ENCODE results near the gene NGFR.

The NGFR gene

DNA sequence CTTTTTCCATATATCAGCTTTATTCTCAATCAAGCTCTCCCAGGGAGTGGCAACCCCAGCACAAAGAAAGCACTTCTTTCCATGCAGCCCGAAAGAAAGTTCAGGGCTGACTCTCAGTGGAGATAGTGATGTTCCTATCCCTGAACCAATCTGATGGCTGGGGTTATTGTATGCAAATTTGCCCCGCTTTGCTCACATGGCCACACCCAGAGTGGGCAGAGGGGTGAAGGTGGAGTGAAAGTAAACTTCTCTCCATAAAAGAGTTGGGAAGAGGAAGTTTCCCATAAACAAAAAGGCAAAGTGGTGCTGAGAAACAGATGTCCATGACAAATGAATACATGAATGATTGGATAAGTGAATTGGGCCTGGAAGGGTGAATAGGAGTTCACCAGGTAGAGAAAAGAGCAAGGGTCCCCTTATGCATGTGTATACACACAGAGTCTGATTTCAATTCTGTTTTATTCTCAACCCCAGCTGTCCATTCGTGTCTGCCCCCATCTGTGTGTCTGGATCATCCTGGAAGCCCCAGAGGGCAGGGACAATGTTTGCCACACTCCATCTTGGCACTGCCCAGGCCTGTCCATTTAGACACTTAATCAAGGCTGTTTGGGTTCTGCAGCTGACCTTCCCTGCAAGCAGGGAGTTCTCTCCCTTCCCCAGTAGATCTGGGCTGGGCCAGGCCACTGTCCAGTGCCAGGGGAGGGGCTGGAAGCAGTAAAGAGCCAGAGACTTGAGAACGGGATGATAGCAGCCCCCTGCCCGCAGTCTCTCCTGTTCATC, 14.1 kb upstream of the NGFR start:
- H4K20me1 ChIP-seq (ENCODE audit: control insufficient read depth, insufficient read depth, low read depth, low read length): no peaks in the 10 kb centered on the region
- no peak overlapping the region for H3K4me3 ChIP-seq (ENCODE audit: low read length)
- no peaks in the 10 kb centered on the region for H3K9me3 ChIP-seq (ENCODE audit: control insufficient read depth, insufficient read depth, low read length)
- no peaks in the 10 kb centered on the region for H3K79me2 ChIP-seq (ENCODE audit: control insufficient read depth, low read length)
- H3K9me2 ChIP-seq (replicated peaks; ENCODE audit: control insufficient read depth, low read length): no peaks in the 10 kb centered on the region
- no peaks in the 10 kb centered on the region for H3K36me3 ChIP-seq (ENCODE audit: control insufficient read depth, low read length)
- no peak overlapping the region for H3K4me2 ChIP-seq (ENCODE audit: low read length)
- peaks cover under 1% of the 10 kb centered on the region; the same call in 1 of the 2 replicates for H3K4me1 ChIP-seq (ENCODE audit: control insufficient read depth, low read length)
- no peak overlapping the region for H3K27ac ChIP-seq (ENCODE audit: low read depth, low read length)
- H3K27me3 ChIP-seq (ENCODE audit: control insufficient read depth, low read length): peaks cover 58% of the 10 kb centered on the region
- no peaks in the 10 kb centered on the region for H3F3A ChIP-seq (ENCODE audit: control insufficient read depth, insufficient read depth)
- TF ChIP-seq EZH2phosphoT487 (IDR thresholded peaks at IDR 0.05; ENCODE audit: borderline replicate concordance, low read length): no peak
- TF ChIP-seq, protein P1, sequence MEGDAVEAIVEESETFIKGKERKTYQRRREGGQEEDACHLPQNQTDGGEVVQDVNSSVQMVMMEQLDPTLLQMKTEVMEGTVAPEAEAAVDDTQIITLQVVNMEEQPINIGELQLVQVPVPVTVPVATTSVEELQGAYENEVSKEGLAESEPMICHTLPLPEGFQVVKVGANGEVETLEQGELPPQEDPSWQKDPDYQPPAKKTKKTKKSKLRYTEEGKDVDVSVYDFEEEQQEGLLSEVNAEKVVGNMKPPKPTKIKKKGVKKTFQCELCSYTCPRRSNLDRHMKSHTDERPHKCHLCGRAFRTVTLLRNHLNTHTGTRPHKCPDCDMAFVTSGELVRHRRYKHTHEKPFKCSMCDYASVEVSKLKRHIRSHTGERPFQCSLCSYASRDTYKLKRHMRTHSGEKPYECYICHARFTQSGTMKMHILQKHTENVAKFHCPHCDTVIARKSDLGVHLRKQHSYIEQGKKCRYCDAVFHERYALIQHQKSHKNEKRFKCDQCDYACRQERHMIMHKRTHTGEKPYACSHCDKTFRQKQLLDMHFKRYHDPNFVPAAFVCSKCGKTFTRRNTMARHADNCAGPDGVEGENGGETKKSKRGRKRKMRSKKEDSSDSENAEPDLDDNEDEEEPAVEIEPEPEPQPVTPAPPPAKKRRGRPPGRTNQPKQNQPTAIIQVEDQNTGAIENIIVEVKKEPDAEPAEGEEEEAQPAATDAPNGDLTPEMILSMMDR (IDR thresholded peaks at IDR 0.05; ENCODE audit: low read depth, low read length, poor library complexity, severe bottlenecking): no peak

DNA sequence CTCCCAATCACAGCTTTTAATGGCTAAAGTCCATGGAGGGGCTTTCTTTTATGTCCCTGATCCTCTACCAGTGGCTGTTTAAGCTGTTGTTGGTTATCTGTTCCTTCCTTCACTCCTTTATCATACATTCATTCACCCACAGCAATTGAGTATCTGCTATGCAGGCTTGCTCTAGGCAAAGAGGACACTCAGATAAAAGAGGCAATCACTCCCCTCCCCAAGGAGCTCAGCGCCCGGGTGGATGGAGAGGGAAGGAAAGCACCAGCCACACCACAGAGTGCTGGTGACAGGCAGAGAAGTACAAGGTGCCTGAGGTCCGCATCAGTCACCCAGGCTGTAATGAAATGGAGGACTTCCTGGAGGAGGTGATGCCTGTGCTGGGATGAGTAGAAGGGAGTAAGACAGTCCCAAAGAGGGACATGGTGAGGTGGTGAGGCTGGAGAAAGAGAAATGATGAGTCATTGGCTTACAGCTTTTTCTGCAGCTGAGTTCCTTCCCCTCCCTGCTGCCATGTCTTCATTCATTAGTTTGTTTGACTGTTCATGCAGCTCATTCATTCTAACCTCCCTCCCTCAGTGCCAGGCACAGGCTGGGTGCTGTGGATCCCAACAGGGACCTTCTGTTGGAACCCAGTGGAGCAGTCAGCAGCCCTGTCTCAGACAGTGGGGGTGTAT, 12.8 kb upstream of the NGFR start:
- no peak for TF ChIP-seq EZH2phosphoT487 (IDR thresholded peaks at IDR 0.05; ENCODE audit: borderline replicate concordance, low read length)
- TF ChIP-seq, protein P1 (IDR thresholded peaks at IDR 0.05; ENCODE audit: low read depth, low read length, poor library complexity, severe bottlenecking): no peak
- no peak overlapping the region for H3K4me3 ChIP-seq (ENCODE audit: low read length)
- no peaks in the 10 kb centered on the region for H3K36me3 ChIP-seq (ENCODE audit: control insufficient read depth, low read length)
- no peak overlapping the region for H3K27ac ChIP-seq (ENCODE audit: low read depth, low read length)
- H3F3A ChIP-seq (ENCODE audit: control insufficient read depth, insufficient read depth): no peaks in the 10 kb centered on the region
- no peaks in the 10 kb centered on the region for H3K9me2 ChIP-seq (replicated peaks; ENCODE audit: control insufficient read depth, low read length)
- peaks cover 64% of the 10 kb centered on the region for H3K27me3 ChIP-seq (ENCODE audit: control insufficient read depth, low read length)
- H3K4me2 ChIP-seq (ENCODE audit: low read length): no peak overlapping the region
- peaks cover 4% of the 10 kb centered on the region; the same call in 1 of the 2 replicates for H3K4me1 ChIP-seq (ENCODE audit: control insufficient read depth, low read length)
- H3K9me3 ChIP-seq (ENCODE audit: control insufficient read depth, insufficient read depth, low read length): no peaks in the 10 kb centered on the region
- H3K79me2 ChIP-seq (ENCODE audit: control insufficient read depth, low read length): no peaks in the 10 kb centered on the region
- H4K20me1 ChIP-seq (ENCODE audit: control insufficient read depth, insufficient read depth, low read depth, low read length): no peaks in the 10 kb centered on the region

- Histone ChIP-seq H3K4me1 (ENCODE audit: control insufficient read depth, low read length) (peaks cover 4% of the 10 kb centered on the region; the same call in 1 of the 2 replicates), H3K4me2 (ENCODE audit: low read length) (no peak overlapping the region), H3K36me3 (ENCODE audit: control insufficient read depth, low read length) (no peaks in the 10 kb centered on the region), H3F3A (ENCODE audit: control insufficient read depth, insufficient read depth) (no peaks in the 10 kb centered on the region), H3K27me3 (ENCODE audit: control insufficient read depth, low read length) (peaks cover 62% of the 10 kb centered on the region), H3K79me2 (ENCODE audit: control insufficient read depth, low read length) (no peaks in the 10 kb centered on the region), H3K4me3 (ENCODE audit: low read length) (no peak overlapping the region), H4K20me1 (ENCODE audit: control insufficient read depth, insufficient read depth, low read depth, low read length) (no peaks in the 10 kb centered on the region), H3K9me2 (replicated peaks; ENCODE audit: control insufficient read depth, low read length) (no peaks in the 10 kb centered on the region), H3K27ac (ENCODE audit: low read depth, low read length) (no peak overlapping the region), H3K9me3 (ENCODE audit: control insufficient read depth, insufficient read depth, low read length) (no peaks in the 10 kb centered on the region)
- TF ChIP-seq EZH2phosphoT487 (IDR thresholded peaks at IDR 0.05; ENCODE audit: borderline replicate concordance, low read length): no peak
- TF ChIP-seq, protein P1 (IDR thresholded peaks at IDR 0.05; ENCODE audit: low read depth, low read length, poor library complexity, severe bottlenecking): no peak
These were observed 11.2 kb upstream of the NGFR start for GRCh38 chr17:49483599-49484509.
